ENCODE measurements around the gene ADAM12.

DNA sequence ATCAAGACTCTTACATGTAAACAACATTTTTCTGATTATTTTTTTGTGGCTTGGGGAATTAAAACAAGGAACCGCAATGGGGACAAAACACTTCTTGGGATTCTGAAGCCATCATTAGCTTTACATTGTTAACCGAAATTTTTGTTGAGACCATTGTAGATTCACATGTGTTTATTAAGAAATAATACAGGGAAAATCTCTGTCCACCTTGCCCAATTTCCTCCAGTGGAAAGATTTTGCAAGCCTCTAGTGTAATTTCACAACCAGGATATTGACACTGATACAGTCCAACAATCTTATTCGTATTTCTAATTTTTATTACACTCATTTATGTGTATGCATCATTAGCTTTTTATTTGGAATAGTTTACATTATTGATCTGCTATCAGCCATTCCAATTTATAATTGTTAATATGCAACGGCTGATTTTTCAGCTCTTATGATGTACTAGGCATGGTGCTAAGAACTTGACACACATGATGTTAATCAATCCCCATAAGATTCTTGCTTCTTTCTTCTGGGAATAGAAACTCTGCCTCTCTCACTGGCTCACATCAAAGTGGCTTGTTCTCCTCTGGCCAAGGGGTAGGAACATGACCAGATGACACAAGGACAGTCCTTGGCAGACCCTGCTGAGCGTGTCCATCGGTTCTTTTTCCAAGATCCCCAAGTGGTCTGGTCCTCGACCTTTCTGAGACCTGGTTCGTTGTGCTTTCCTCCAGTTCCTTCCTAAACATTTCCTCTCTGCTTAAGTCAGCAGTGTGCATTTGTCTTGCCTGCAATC is 137.6 kb downstream of the ADAM12 start:
- TF ChIP-seq, protein P1, sequence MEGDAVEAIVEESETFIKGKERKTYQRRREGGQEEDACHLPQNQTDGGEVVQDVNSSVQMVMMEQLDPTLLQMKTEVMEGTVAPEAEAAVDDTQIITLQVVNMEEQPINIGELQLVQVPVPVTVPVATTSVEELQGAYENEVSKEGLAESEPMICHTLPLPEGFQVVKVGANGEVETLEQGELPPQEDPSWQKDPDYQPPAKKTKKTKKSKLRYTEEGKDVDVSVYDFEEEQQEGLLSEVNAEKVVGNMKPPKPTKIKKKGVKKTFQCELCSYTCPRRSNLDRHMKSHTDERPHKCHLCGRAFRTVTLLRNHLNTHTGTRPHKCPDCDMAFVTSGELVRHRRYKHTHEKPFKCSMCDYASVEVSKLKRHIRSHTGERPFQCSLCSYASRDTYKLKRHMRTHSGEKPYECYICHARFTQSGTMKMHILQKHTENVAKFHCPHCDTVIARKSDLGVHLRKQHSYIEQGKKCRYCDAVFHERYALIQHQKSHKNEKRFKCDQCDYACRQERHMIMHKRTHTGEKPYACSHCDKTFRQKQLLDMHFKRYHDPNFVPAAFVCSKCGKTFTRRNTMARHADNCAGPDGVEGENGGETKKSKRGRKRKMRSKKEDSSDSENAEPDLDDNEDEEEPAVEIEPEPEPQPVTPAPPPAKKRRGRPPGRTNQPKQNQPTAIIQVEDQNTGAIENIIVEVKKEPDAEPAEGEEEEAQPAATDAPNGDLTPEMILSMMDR (IDR thresholded peaks at IDR 0.05), result no peak
- TF ChIP-seq POLR2A (IDR thresholded peaks at IDR 0.05) (no peak), POLR2AphosphoS5 (IDR thresholded peaks at IDR 0.05; ENCODE audit: insufficient read depth in 1 of 2, low read depth in 1 of 2) (no peak)
